ENCODE data around the gene MED8. TPM values are rescaled to one million over a fixed set of nuclear protein-coding genes. Genes with fewer than 3 reads are reported as not detected.

Gene MED8
- total RNA-seq, 2 donors from 2014 or later: 39.2 to 51.3 TPM

DNA sequence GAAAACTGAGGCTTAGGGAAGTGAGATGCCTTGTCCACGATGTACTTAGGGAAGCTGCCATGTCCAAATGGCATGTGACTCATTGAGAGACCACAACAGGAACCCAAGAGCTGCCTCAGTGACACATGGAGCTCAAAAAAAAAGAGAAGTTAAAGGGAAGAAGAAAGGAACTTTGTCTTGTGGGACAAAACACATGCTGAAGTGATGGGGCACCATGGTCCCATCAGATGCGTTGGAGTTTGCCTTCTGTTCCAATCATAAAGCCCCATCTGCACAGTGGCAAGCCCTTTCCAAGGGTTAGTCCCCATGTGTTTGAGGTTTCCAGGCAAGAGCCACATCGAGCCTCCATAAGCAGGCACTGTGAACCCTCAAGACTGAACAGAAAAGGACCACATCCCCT lies 8.0 kb downstream of the MED8 start:
- no peak for DNase-seq
- Histone ChIP-seq H3K9ac (ENCODE audit: low read depth in 2 of 2, low read length in 2 of 2) (no peak overlapping the region), H3K4me1 (no peaks in the 10 kb centered on the region), H3K27me3 (no peaks in the 10 kb centered on the region), H3K36me3 (peaks cover 5% of the 10 kb centered on the region), H3K4me3 (no peak overlapping the region), H3K9me3 (no peaks in the 10 kb centered on the region), H3K27ac (no peak overlapping the region)
- intact Hi-C loops (cut with DNase I): no loop called here
- TF ChIP-seq CTCF (IDR thresholded peaks at IDR 0.05): no peak

DNA sequence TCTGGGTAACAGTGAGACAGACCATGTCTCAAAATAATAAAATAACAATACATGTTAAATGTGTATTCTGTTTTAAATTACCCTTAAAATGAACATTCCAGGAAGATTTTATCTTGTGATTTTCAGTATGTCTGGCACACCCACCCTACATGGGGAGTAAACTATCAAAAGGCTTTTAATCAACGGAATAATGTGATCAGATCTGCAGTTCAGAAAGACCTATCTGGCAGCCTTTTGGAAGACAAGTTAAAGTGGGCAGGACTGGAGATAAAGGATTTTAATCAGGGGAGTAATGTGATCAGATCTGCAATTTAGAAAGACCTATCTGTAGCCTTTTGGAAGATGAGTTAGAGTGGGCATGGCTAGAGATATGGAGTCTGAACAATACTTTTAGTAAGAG lies 10.1 kb downstream of the MED8 start:
- DNase-seq: no peak
- no peak overlapping the region for H3K27ac ChIP-seq
- no peak overlapping the region for H3K4me3 ChIP-seq
- no peak for TF ChIP-seq CTCF (IDR thresholded peaks at IDR 0.05)
- intact Hi-C loops (cut with DNase I): no loop called here
- H3K9me3 ChIP-seq: no peaks in the 10 kb centered on the region
- H3K36me3 ChIP-seq: no peaks in the 10 kb centered on the region
- H3K9ac ChIP-seq (ENCODE audit: low read depth in 2 of 2, low read length in 2 of 2): no peak overlapping the region
- H3K4me1 ChIP-seq: no peaks in the 10 kb centered on the region
- no peaks in the 10 kb centered on the region for H3K27me3 ChIP-seq

GRCh38 chr1:43377831-43378230 lies 11.8 kb downstream of the MED8 start:
- Histone ChIP-seq H3K4me3 (no peak overlapping the region), H3K4me1 (no peaks in the 10 kb centered on the region), H3K9me3 (no peaks in the 10 kb centered on the region), H3K9ac (ENCODE audit: low read depth in 2 of 2, low read length in 2 of 2) (no peak overlapping the region), H3K27me3 (no peaks in the 10 kb centered on the region), H3K36me3 (no peaks in the 10 kb centered on the region), H3K27ac (no peak overlapping the region)
- DNase-seq: no peak
- TF ChIP-seq CTCF (IDR thresholded peaks at IDR 0.05): no peak
- intact Hi-C loops (cut with DNase I): no loop called here

GRCh38 chr1:43376723-43377235 lies 12.8 kb downstream of the MED8 start:
- Histone ChIP-seq H3K4me1 (no peaks in the 10 kb centered on the region), H3K36me3 (no peaks in the 10 kb centered on the region), H3K4me3 (no peak overlapping the region), H3K27me3 (no peaks in the 10 kb centered on the region), H3K9me3 (no peaks in the 10 kb centered on the region), H3K27ac (no peak overlapping the region), H3K9ac (ENCODE audit: low read depth in 2 of 2, low read length in 2 of 2) (no peak overlapping the region)
- intact Hi-C loops (cut with DNase I): no loop called here
- no peak for DNase-seq
- no peak for TF ChIP-seq CTCF (IDR thresholded peaks at IDR 0.05)

DNA sequence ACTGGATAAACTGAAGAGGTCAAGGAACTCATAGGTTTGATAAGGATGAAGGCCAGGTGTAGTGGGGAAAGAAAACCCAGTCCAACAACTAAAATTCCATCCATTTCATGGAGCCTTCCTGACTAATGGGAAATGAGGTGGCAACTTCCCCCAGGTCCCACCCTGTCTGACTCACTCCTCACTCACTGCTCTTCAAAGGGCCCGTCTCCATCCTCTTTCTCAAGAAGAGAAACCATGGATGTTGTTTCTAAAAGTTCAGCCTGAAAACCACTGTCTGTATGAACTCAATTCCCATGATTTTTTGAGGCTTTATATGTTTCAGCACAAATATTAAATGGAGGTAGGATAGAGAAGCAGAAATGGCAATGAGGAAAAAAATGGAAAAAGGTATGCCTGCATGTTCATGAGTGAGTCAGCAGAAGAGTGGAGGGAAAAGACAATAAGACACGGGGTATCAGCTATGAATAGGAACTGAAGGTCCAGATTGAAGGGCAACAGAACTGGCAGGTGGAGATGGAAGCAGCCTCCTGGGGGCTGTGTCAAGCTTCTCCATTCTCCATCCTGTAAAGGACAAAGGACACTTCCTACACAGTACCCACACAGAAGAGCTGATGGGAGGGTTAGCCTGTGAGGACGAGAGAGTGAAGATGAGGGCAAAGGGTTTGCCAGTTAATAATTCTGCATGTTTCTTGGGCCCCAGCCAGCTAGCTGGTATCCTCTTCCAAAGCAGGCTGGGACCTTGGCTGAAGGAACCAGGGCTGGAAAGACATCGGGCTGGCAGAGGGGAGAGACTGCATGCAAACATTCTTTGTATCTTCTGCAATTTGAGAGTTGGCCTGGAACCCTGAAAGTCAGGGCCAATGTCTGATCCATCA lies 16.3 kb downstream of the MED8 start:
- no peaks in the 10 kb centered on the region for H3K9me3 ChIP-seq
- no peak overlapping the region for H3K27ac ChIP-seq
- H3K27me3 ChIP-seq: no peaks in the 10 kb centered on the region
- intact Hi-C loops (cut with DNase I): no loop called here
- H3K4me3 ChIP-seq: no peak overlapping the region
- no peaks in the 10 kb centered on the region for H3K4me1 ChIP-seq
- no peaks in the 10 kb centered on the region for H3K36me3 ChIP-seq
- no peak overlapping the region for H3K9ac ChIP-seq (ENCODE audit: low read depth in 2 of 2, low read length in 2 of 2)
- TF ChIP-seq CTCF (IDR thresholded peaks at IDR 0.05): no peak
- no peak for DNase-seq

Measured in colonic mucosa (tissue), 4 donors.